Body of pancreas (tissue), 4 donors: ENCODE data around the gene IFFO2. TPM values are rescaled to one million over a fixed set of nuclear protein-coding genes. Genes with fewer than 3 reads are reported as not detected.

Experiments
- ATAC-seq: fragments of 150-250 bp; one replicate; pipeline ENCODE4 v1.9.1; 2016
- DNase-seq, 4 donors: peaks; one replicate each; pipeline ENCODE4 v3.0.0-alpha.2; 2019
- H3K27ac ChIP-seq, 4 donors: fragments of 200-600 bp; sonication (generic); 1 replicate in 3 of 4; 2 replicates in 1 of 4; pipeline versions ENCODE4 v1.5.1 to v1.6.1; 2016 to 2019; ENCODE audit warnings: mild to moderate bottlenecking in 1 of 4, mixed read lengths in 1 of 4, moderate library complexity in 1 of 4
- H3K27me3 ChIP-seq, 2 donors: fragments of 200-600 bp; sonication (generic); one replicate each; pipeline ENCODE4 v1.6.0; 2016; ENCODE audit warnings: mild to moderate bottlenecking in 1 of 2
- H3K36me3 ChIP-seq, 2 donors: fragments of 200-600 bp; sonication (generic); replicated peaks in 1 of 2; 2 replicates each; pipeline ENCODE4 v1.5.1; 2016; ENCODE audit warnings: low read depth in 2 of 2; ENCODE audit not compliant: insufficient read depth in 1 of 2
- H3K4me1 ChIP-seq: fragments of 200-600 bp; sonication (generic); one replicate; pipeline ENCODE4 v1.6.0; 2016
- H3K4me3 ChIP-seq, 2 donors: fragments of 200-600 bp; sonication (generic); 1 replicate in 1 of 2; 2 replicates in 1 of 2; pipeline ENCODE4 v1.5.1; 2016 to 2019
- H3K9me3 ChIP-seq, 3 donors: fragments of 200-600 bp; sonication (generic); 1 replicate in 2 of 3; 2 replicates in 1 of 3; pipeline ENCODE4 v1.5.1; 2016
- CTCF ChIP-seq, 7 experiments: fragments of 450-650 bp in 4 of 7; fragments of 200-600 bp in 3 of 7; sonication (generic) in 3 of 7; IDR thresholded peaks; one replicate each; pipeline ENCODE4 v1.5.1; 2016 to 2019; ENCODE audit warnings: antibody characterized with exemption in 7 of 7
- POLR2A ChIP-seq, 3 donors: fragments of 450-650 bp; IDR thresholded peaks; one replicate each; pipeline ENCODE4 v1.6.1; 2016; ENCODE audit warnings: antibody characterized with exemption in 3 of 3, mild to moderate bottlenecking in 2 of 3
- WGBS, 2 donors: methylation state at CpG; one replicate each; pipeline ENCODE4 v1.1.5; 2017; 5-methylcytosine and 5-hydroxymethylcytosine counted together
- intact Hi-C: fragments of 100-400 bp; cut with DNase I; formaldehyde crosslinking; loops from one replicate; pipeline ENCODE4 v1.15.1; 2023
- total RNA-seq, 2 donors: library from RNA; depleted of rRNA; stranded (reverse); fragments of >200 nt; gene quantifications; one replicate each; pipeline ENCODE4 v1.1.0, GENCODE V29; 2016

The IFFO2 gene
- total RNA-seq, 2 donors from 2014 or later: 23.1 to 219 TPM

GRCh38 chr1:18883636-18884418 lies 72.6 kb downstream of the IFFO2 start:
- DNase-seq (peak; percentile 75 to 82 (median 78)), ATAC-seq (peak; percentile 82)
- H3K27ac ChIP-seq: no peak overlapping the region
- peak; percentile 81 to 92 (median 89) for TF ChIP-seq CTCF (IDR thresholded peaks at IDR 0.05)
- no peak for TF ChIP-seq POLR2A (IDR thresholded peaks at IDR 0.05)
- H3K4me3 ChIP-seq: no peak overlapping the region
- WGBS, 2 donors: 35 to 38% methylated on average over 8 to 14 of the region's 14 CpGs
- peaks cover 5% of the 10 kb centered on the region for H3K4me1 ChIP-seq
- intact Hi-C loops: loop anchor here (10.0 kb wide), 1 partner anchor 211 kb away; no protein-coding TSS in a partner anchor
- H3K9me3 ChIP-seq: no peaks in the 10 kb centered on the region
- H3K36me3 ChIP-seq: no peaks in the 10 kb centered on the region
- H3K27me3 ChIP-seq: no peaks in the 10 kb centered on the region

- DNase-seq (no peak), ATAC-seq (no peak)
- intact Hi-C loops: loop anchor here (10.0 kb wide), 1 partner anchor 212 kb away; no protein-coding TSS in a partner anchor
- Histone ChIP-seq H3K4me1 (peaks cover 5% of the 10 kb centered on the region), H3K36me3 (no peaks in the 10 kb centered on the region), H3K9me3 (no peaks in the 10 kb centered on the region), H3K4me3 (no peak overlapping the region), H3K27me3 (no peaks in the 10 kb centered on the region), H3K27ac (no peak overlapping the region)
- TF ChIP-seq POLR2A (IDR thresholded peaks at IDR 0.05): no peak
- no peak for TF ChIP-seq CTCF (IDR thresholded peaks at IDR 0.05)
- 73 to 94% methylated on average over 3 to 22 of the region's 23 CpGs for WGBS, 2 donors
Measured at GRCh38 chr1:18883079-18883478, 73.4 kb downstream of the IFFO2 start.

- intact Hi-C loops: loop anchor here (10.0 kb wide), 1 partner anchor 212 kb away; no protein-coding TSS in a partner anchor
Measured at GRCh38 chr1:18882486-18882885, 74.0 kb downstream of the IFFO2 start.

GRCh38 chr1:18881642-18882431 lies 74.6 kb downstream of the IFFO2 start:
- H3K27ac ChIP-seq: no peak overlapping the region
- H3K9me3 ChIP-seq: no peaks in the 10 kb centered on the region
- H3K4me1 ChIP-seq: peaks cover 5% of the 10 kb centered on the region
- 89 to 93% methylated on average over 13 to 24 of the region's 24 CpGs for WGBS, 2 donors
- no peak overlapping the region for H3K4me3 ChIP-seq
- no peak for TF ChIP-seq POLR2A (IDR thresholded peaks at IDR 0.05)
- TF ChIP-seq CTCF (IDR thresholded peaks at IDR 0.05): no peak
- no peaks in the 10 kb centered on the region for H3K27me3 ChIP-seq
- DNase-seq (no peak), ATAC-seq (no peak)
- no peaks in the 10 kb centered on the region for H3K36me3 ChIP-seq
- intact Hi-C loops: loop anchor here (10.0 kb wide), 1 partner anchor 213 kb away; no protein-coding TSS in a partner anchor

More at GRCh38 chr1:18882486-18882885, 74.0 kb downstream of the IFFO2 start:
- no peak for ATAC-seq
- H3K4me1 ChIP-seq: peaks cover 5% of the 10 kb centered on the region
- 81 to 86% methylated on average over 8 of the region's 8 CpGs for WGBS, 2 donors
- no peaks in the 10 kb centered on the region for H3K27me3 ChIP-seq
- H3K27ac ChIP-seq: no peak overlapping the region
- H3K4me3 ChIP-seq: no peak overlapping the region
- H3K9me3 ChIP-seq: no peaks in the 10 kb centered on the region
- TF ChIP-seq CTCF (IDR thresholded peaks at IDR 0.05) (no peak), POLR2A (IDR thresholded peaks at IDR 0.05) (no peak)
- H3K36me3 ChIP-seq: no peaks in the 10 kb centered on the region
- DNase-seq: no peak
